NCI-H82 (cell line): ENCODE measurements around the gene GUSB.
"Not testable (repeated sequence)": the region's sequence is repeated elsewhere in the genome, so short reads cannot be mapped to it uniquely, and the experiment has no call there.

ENCODE experiments used
- DNase-seq: peaks from one replicate; lab custom pipeline; 2025; lab: John Stamatoyannopoulos, UW

GUSB gene

DNA sequence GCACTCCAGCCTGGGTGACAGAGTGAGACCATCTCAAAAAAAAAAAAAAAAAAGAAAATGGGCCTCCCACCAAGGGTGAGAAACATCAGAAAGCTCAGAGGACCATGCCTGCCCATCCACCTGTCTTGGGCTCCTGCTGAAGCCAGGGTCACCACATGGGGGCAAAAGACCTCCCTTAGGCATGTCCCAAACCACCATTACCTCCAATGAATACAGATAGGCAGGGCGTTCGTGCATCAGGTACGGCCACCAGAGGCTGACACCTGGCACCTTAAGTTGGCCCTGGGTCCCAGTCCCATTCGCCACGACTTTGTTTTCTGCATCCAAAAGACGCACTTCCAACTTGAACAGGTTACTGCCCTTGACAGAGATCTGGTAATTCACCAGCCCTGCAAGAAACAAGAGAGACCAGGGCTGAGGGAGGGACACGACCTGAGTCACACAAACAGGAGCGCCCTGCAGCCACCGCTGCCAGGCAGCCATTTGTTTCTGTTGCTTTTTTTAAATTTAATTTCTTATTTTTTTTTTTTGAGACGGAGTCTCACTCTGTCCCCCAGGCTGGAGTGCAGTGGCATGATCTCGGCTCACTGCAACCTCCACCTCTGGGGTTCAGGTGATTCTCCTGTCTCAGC, 6.1 kb downstream of the GUSB start:
- DNase-seq, result no peak

DNA sequence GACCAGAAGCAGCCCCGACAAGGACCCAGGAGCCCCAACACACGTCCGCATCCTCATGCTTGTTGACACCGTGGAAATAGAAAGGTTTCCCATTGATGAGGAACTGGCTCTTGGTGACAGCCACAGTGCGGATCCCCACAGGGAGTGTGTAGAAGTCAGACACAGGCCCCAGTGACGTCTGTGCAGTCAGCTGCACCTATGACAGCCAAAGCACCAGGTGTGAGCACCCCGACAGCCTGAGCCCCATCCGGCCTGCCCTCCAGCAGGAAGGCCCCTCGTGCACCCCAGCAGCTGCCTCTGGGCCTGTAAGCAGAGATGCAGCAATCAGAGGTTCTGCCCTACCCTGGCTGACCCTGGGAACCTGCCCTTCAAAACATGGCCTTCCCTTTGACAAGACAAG, 7.1 kb downstream of the GUSB start:
- DNase-seq, result no peak

DNA sequence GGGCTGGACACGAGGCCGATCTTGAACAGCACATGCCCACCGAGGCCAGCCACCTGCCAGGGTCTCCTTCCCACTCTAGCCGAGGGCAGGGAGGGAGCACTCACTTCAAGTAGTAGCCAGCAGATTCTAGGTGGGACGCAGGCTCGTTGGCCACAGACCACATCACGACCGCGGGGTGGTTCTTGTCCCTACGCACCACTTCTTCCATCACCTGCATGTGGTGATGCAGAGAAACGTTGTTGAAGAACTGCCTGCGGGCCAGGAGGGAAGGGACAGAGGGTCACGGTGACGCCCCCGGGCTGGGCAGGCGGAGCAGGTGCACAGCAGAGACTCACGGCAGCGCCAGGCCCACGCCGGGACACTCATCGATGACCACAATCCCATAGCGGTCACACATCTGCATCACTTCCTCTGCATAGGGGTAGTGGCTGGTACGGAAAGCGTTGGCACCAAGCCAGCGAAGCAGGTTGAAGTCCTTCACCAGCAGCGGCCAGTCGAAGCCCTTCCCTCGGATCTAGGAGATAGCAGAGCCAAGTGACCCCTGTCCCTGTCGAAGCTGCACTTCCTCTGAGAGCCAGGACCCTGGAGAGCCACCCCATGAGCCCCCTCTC, 7.7 kb downstream of the GUSB start:
- DNase-seq, result no peak

GRCh38 chr7:65972976-65973375, 9.0 kb downstream of the GUSB start:
- no peak for DNase-seq

DNA sequence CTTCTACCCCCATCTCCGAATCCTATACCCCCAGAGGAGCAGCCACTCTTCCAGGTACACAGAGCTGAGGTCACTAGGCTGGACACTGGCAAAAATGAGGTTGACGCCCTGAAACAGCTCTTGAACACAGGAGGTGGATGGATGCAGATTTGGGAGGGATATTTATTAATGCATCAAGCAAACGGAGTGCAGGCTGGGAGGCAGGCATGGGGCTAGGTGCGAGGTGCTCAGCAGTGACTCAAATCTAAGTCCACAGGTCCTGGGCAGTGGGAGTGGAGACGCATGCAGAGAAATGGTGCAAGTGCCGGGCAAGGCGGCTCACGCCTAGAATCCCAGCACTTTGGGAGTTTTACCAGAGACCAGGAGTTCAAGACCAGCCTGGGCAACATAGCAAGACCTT, 11.0 kb downstream of the GUSB start:
- no peak for DNase-seq

GRCh38 chr7:65968256-65969185, 13.5 kb downstream of the GUSB start:
- DNase-seq, result no peak

DNA sequence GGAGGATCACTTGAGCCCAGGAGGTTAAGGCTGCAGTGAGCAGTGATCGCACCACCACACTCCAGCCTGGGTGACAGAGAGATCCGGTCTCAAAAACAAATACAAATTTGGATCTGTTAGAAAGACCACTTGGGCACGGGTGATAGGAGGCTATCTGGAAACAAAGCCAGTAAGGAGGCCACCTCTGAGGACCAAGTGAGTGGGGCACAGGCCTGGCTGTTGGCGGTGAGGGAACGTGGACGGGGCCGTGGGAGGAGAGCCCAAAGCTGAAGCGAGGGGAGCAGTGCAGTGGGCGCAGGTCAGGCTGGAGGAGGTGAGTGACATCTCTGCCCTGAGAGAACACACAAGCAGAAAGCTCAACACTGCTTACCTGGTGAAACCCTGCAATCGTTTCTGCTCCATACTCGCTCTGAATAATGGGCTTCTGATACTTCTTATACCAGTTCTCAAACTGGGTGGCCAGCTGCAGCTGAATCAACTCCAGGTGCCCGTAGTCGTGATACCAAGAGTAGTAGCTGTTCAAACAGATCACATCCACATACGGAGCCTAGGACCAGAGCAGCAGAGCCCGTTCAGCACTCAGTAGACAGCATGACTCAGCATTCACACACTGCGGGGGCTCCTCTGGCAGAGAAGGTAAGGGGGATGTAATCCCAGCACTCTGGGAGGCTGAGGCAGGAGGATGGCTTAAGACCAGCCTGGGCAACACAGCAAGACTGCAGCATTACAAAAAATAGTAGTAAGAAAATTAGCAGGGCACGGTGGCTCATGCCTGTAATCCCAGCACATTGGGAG, 14.5 kb downstream of the GUSB start:
- DNase-seq, result no peak

DNA sequence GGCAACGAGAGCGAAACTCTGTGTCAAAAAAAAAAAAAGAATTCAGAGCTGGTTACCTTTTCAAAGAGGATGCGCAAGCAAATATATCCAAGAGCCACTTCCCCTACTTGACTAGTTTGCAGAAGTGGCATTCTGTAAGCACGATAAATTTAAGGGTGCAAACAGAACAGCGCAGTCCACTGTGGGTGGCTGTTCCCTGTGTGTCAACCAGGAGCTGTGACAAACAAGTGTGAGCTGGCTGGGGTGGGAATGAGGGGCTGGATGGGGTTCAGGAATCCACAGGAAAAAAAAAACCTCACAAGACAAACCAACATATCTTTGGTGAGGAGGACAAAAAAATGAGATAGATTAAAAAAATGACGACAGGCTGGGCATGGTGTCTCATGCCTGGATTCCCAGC, 15.9 kb downstream of the GUSB start:
- no peak for DNase-seq

- not testable (repeated sequence) for DNase-seq
These were observed 17.3 kb downstream of the GUSB start for GRCh38 chr7:65964671-65965070.

GRCh38 chr7:65962033-65962432, 20.0 kb downstream of the GUSB start:
- no peak for DNase-seq

DNA sequence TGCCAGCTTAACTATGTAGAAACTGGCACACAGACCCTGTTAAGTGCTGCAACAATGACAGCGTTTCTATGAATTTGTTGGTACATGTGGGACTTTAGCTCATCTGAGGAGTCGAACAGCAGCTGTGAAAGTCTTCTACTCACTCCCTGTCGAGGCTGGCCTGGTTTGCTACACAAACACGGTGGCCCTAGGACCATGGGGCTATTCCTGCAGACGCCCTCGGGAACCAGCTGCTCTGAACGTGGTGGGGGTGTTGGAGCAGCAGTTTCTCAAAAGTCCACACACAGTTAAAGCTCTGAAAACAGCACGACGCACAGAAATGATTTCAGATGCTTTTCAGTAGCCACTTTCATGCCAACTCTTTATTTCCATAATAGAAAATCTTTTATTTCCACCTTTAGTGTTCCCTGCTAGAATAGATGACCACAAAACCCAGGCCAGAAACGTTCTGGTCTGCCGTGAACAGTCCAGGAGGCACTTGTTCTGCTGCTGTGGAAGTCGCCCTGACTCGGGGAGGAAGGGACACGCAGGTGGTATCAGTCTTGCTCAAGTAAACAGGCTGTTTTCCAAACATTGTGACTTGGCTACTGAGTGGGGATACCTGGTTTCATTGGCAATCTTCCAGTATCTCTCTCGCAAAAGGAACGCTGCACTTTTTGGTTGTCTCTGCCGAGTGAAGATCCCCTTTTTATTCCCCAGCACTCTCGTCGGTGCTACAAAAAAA, 21.5 kb downstream of the GUSB start:
- DNase-seq, result no peak

GRCh38 chr7:65955718-65956117, 26.3 kb downstream of the GUSB start:
- DNase-seq, result no peak

DNA sequence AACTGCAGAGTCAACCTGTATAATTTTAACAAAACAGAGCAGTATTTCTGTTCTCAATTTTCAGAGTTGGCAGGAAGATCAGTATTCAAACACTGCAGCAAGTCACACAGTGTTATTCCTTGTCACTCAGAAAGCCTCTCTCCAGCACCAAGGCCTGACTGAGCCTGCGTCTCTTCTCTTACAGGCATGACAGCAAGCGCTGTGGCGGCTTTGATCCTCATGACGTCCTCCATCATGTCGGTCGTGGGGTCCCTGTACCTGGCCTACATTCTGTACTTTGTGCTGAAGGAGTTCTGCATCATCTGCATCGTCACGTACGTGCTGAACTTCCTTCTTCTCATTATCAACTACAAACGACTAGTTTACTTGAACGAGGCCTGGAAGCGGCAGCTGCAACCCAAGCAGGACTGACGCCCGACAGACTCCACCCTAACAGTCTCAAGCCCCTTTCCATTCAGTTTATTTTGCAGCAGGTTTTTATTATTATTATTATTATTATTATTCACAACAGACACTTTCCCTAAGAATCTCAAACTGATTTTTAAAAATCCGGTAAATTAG, 28.0 kb downstream of the GUSB start:
- DNase-seq, result no peak

DNA sequence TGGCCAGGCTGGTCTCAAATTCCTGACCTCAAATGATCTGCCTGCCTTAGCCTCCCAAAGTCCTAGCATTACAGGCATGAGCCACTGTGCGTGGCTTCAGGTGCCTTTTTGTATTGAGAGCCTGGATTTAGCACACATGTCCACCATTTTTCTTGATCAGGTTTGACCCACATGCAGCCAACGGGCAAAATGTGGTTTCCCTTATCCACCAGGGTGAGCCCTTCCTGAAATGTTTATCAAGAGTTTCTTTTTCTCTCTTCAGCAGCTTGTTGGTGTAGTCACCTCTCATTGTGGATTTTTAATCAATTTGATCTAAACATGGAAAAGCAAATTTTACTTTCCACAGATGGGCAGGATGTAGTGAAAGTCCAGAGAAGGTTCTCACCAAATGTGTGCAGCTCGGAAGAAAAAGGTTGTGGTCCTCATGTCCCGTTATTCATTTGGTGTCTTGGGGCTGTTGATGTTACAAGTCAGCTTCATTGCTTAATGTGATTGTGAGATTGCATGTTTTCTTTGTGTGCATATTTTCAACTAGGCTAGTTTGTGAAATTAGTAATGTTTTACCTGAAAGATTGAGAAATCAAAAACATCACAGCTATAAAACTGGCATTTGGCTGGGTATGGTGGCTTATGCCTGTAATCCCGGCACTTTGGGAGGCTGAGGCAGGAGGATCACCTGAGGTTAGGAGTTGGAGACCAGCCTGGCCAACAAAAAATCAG, 28.9 kb downstream of the GUSB start:
- no peak for DNase-seq

DNA sequence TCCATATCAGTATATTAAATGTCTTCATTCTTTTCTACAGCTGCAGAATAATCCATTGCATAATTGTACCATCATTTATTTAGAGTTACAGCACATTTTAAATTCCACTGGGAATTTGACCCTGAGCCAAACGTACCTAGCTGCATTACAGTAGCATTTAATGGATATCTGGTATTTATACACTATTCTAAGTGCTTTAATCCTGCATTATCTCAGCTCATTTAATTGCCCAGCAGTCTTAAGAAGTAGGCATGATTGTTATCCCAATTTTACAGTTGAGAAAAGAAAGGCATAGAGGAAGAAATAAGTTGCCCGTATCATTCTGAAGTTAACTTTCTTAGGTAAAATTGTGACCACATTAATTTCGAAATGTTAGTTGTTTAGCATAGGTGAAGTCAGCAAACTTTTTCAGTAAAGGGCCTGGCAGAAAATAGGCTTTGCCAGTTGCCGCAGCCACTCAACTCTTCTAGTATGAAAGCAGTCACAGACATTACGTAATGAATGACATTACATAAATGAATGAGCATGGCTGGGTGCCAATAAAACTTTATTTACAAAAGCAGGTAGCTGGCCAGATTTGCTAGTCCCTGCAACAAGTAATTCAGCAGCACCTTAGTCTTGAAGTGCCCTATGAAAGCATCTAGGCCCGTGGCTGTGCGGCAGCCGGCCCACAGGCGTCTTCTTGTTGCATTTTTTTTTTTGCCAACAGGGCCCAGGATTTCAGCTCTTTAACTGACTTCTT, 30.0 kb downstream of the GUSB start:
- DNase-seq, result no peak

GRCh38 chr7:65946904-65947303, 35.1 kb downstream of the GUSB start:
- DNase-seq, result no peak

DNA sequence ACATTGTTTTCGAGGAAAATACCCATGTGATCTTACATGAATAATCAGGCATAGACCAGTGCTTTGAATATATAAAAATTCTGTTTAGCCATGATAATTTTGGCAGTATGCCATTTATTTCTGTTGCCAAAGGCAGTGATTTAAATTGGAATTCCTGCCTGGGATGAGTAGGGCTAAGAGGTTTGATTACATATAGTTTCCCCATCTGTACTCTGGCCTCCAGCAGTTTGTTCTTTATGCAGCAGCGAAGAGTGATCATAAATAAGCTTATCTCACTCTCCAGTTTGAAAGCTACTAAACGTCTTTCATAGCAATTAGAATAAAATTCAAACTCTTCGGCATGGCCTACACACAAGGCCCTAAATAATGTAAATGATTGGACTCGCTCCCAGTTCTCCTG, 36.2 kb downstream of the GUSB start:
- DNase-seq, result not testable (repeated sequence)

DNA sequence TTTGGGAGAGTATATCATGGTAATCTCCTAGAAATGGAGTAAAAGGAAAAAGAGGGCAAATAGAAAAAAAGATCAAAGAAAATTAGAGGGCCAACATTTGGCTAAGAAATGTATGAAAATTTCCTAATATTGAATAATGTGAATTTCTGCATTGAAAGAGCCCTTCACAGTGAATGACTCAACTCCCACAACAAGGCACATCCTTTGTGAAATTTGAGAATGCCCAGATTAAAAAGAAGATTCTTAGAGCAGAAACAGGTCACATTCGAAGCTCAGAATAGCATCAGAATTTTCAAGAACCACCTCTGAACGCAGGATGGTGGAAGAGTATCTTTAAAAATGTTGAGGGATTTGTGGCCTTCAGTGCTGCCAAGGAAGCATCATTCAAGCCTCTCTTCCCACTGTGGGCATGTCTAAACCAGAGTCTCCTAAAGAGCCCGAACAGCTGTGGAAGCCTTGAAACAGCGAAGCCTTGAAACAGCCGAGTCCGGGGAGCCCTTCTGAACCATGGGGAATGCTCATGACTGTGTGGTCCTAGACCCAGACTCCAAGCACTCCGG, 43.6 kb downstream of the GUSB start:
- DNase-seq, result no peak

DNA sequence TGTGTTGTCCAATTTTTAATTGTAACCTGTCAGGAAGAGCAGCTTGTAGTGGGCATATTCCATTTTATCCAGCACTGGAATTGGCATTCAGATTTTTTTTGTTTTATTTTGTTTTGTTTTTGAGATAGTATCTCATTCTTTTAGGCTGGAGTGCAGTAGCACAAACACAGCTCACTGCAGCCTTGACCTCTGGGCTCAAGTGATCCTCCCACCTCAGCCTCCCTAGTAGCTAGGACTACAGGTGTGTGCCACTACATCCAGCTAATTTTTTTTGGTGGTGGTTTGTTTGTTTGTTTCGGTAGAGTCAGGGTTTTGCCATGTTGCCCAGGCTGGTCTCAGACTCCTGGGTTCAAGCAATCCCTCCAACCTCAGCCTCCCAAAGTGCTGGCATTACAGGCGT, 44.7 kb downstream of the GUSB start:
- DNase-seq, result no peak

GRCh38 chr7:65931685-65932084, 50.3 kb downstream of the GUSB start:
- no peak for DNase-seq
